GM19463 (cell line): ENCODE data around the gene GCM1.
"Not testable (repeated sequence)": the region's sequence is repeated elsewhere in the genome, so short reads cannot be mapped to it uniquely, and the experiment has no call there.

Source experiments
- ATAC-seq: cut with Tn5 transposase; IDR thresholded peaks from one replicate; pipeline ENCODE4 v1.9.1; 2021; ENCODE audit warnings: mild to moderate bottlenecking, moderate library complexity; ENCODE audit not compliant: unreplicated experiment

GCM1 gene

GRCh38 chr6:53148684-53149083 lies at the start of gene GCM1:
Gene GCM1 (minus strand): TSS chr6:53148841. CDS start chr6:53145632, 3,209 bp downstream.
- no peak for ATAC-seq

- no peak for ATAC-seq
Measured at GRCh38 chr6:53197553-53197952, 48.9 kb upstream of the GCM1 start.

- no peak for ATAC-seq
Measured at GRCh38 chr6:53195048-53195447, 46.4 kb upstream of the GCM1 start.

GRCh38 chr6:53192682-53193188 lies 44.1 kb upstream of the GCM1 start:
- no peak for ATAC-seq

GRCh38 chr6:53189554-53189953 lies 40.9 kb upstream of the GCM1 start:
- ATAC-seq = no peak

- no peak for ATAC-seq
Measured at GRCh38 chr6:53188833-53189232, 40.2 kb upstream of the GCM1 start.

- ATAC-seq = no peak
Measured at GRCh38 chr6:53180678-53181077, 32.0 kb upstream of the GCM1 start.

GRCh38 chr6:53179961-53180651 lies 31.5 kb upstream of the GCM1 start:
- no peak for ATAC-seq

- ATAC-seq = no peak
Measured at GRCh38 chr6:53178837-53179432, 30.3 kb upstream of the GCM1 start.

- no peak for ATAC-seq
Measured at GRCh38 chr6:53175027-53175426, 26.4 kb upstream of the GCM1 start.

GRCh38 chr6:53172468-53172803 lies 23.8 kb upstream of the GCM1 start:
- no peak for ATAC-seq

- ATAC-seq = peak; percentile 91
Measured at GRCh38 chr6:53171605-53172467, 23.2 kb upstream of the GCM1 start.

- ATAC-seq = no peak
Measured at GRCh38 chr6:53168516-53169267, 20.1 kb upstream of the GCM1 start.

- no peak for ATAC-seq
Measured at GRCh38 chr6:53165293-53165692, 16.7 kb upstream of the GCM1 start.

GRCh38 chr6:53162606-53163005 lies 14.0 kb upstream of the GCM1 start:
- ATAC-seq = no peak

GRCh38 chr6:53161481-53162009 lies 12.9 kb upstream of the GCM1 start:
- no peak for ATAC-seq

GRCh38 chr6:53159558-53159957 lies 10.9 kb upstream of the GCM1 start:
- ATAC-seq = no peak

GRCh38 chr6:53158076-53158475 lies 9.4 kb upstream of the GCM1 start:
- ATAC-seq = not testable (repeated sequence)

- not testable (repeated sequence) for ATAC-seq
Measured at GRCh38 chr6:53155279-53155678, 6.6 kb upstream of the GCM1 start.

GRCh38 chr6:53154794-53155193 lies 6.2 kb upstream of the GCM1 start:
- no peak for ATAC-seq

GRCh38 chr6:53154071-53154470 lies 5.4 kb upstream of the GCM1 start:
- no peak for ATAC-seq
